Measurements from ENCODE around the gene SMARCC2. TPM values are rescaled to one million over a fixed set of nuclear protein-coding genes. Genes with fewer than 3 reads are reported as not detected.

SMARCC2 gene
- total RNA-seq, 1 experiment from 2014 or later = 99.7 TPM

- H3K79me2 ChIP-seq (ENCODE audit: insufficient read depth, low read length) = peaks cover 17% of the 10 kb centered on the region
- DNase-seq (ENCODE audit: low read depth, low spot score) (no peak), ATAC-seq (no peak)
- intact Hi-C loops (cut with micrococcal nuclease) = no loop called here
- ChIA-PET CTCF (interaction anchor here (1.3 kb wide), 1 partner anchor 35 kb away, joined by 3 read pairs; the partner anchor contains the start of gene SMARCC2), RAD21 (ENCODE audit: low non-redundant PET in 1 of 2, low total read pairs in 2 of 2, uncharacterized antibody in 2 of 2, unreplicated experiment in 2 of 2) (no interaction called here), POLR2A (no interaction called here)
- H3K4me1 ChIP-seq (ENCODE audit: control insufficient read depth in 1 of 2, insufficient read depth in 2 of 2, low read length in 2 of 2) = peaks cover 23 to 40% of the 10 kb centered on the region in 2 experiments
- no peaks in the 10 kb centered on the region for H4K20me1 ChIP-seq (ENCODE audit: insufficient read depth)
- H3K36me3 ChIP-seq (ENCODE audit: control insufficient read depth in 1 of 2, insufficient read depth in 2 of 2, low read length in 2 of 2) = peaks cover under 1 to 9% of the 10 kb centered on the region in 2 experiments; a peak in 2 of 4 replicates
- H3K27me3 ChIP-seq (ENCODE audit: insufficient read depth, low read length) = no peaks in the 10 kb centered on the region
- H3K4me3 ChIP-seq (replicated peaks in 1 of 2; ENCODE audit: low read depth in 1 of 2, low read length in 2 of 2) = no peak overlapping the region
- no peak overlapping the region for H3K4me2 ChIP-seq (ENCODE audit: low read length)
- H3K9ac ChIP-seq (ENCODE audit: low read length) = no peak overlapping the region
- no TSS peak for BruUV-seq (replicated peaks)
- no peak overlapping the region for H3K27ac ChIP-seq (ENCODE audit: low read depth, low read length)
- H3K9me2 ChIP-seq (ENCODE audit: insufficient read depth) = no peaks in the 10 kb centered on the region
- H2AFZ ChIP-seq (ENCODE audit: low read depth, low read length, poor library complexity, severe bottlenecking) = no peak overlapping the region
- TF ChIP-seq YY1 (IDR thresholded peaks at IDR 0.05; ENCODE audit: extremely low read depth, insufficient replicate concordance, low read depth, low read length) (no peak), ZFX (IDR thresholded peaks at IDR 0.05) (no peak), EZH2phosphoT487 (IDR thresholded peaks at IDR 0.05; ENCODE audit: borderline replicate concordance) (no peak), RAD21 (IDR thresholded peaks at IDR 0.05; ENCODE audit: low read depth) (no peak), SIN3A (IDR thresholded peaks at IDR 0.05; ENCODE audit: low read depth) (no peak), MAX (IDR thresholded peaks at IDR 0.05) (no peak), TCF7L2 (IDR thresholded peaks at IDR 0.05; ENCODE audit: borderline replicate concordance, extremely low read depth, insufficient read depth, insufficient read length) (no peak), CTCF (IDR thresholded peaks at IDR 0.05 in 2 of 3, conservative IDR thresholded peaks at IDR 0.05 in 1 of 3; ENCODE audit: borderline replicate concordance in 1 of 3, insufficient read depth in 1 of 3, low read depth in 2 of 3, low read length in 2 of 3) (no peak), FOSL1 (IDR thresholded peaks at IDR 0.05; ENCODE audit: low read depth) (no peak), SRF (IDR thresholded peaks at IDR 0.05; ENCODE audit: low read depth) (no peak), EGR1 (IDR thresholded peaks at IDR 0.05; ENCODE audit: low read depth) (no peak), POLR2AphosphoS5 (IDR thresholded peaks at IDR 0.05; ENCODE audit: low read depth, low read length) (no peak), ATF3 (IDR thresholded peaks at IDR 0.05) (no peak), ZNF274 (IDR thresholded peaks at IDR 0.05; ENCODE audit: low read depth, low read length) (no peak)
- H3K9me3 ChIP-seq (ENCODE audit: control insufficient read depth in 1 of 2, insufficient read depth in 1 of 2, low read depth in 1 of 2, low read length in 2 of 2) = no peaks in the 10 kb centered on the region
Measured at GRCh38 chr12:56154818-56155217, 34.5 kb downstream of the SMARCC2 start.
